Astrocyte (in vitro differentiated cells and primary cell): ENCODE results near the gene TMEM175. TPM values are rescaled to one million over a fixed set of nuclear protein-coding genes. Genes with fewer than 3 reads are reported as not detected.
A peak's percentile ranks its signal among the peaks of the same experiment; 100 is the strongest.
"Not testable (repeated sequence)": the region's sequence is repeated elsewhere in the genome, so short reads cannot be mapped to it uniquely, and the experiment has no call there.

Experiments
- DNase-seq: peaks from one replicate; pipeline ENCODE4 v3.0.0-alpha.2; 2010; ENCODE audit warnings: low read depth
- FAIRE-seq: peaks from 2 replicates; lab custom pipeline; 2011; peaks lifted over from hg19 to GRCh38; lab: Jason Lieb, UNC
- H2AFZ ChIP-seq: 2 replicates; pipeline ENCODE4 v1.6.0; 2012; ENCODE audit warnings: low read depth, low read length, inconsistent platforms
- H3K27ac ChIP-seq: 2 replicates; pipeline ENCODE4 v1.5.1; 2011; ENCODE audit warnings: low read depth, low read length, inconsistent platforms
- H3K27me3 ChIP-seq: 2 replicates; pipeline ENCODE4 v1.6.0; 2011; ENCODE audit warnings: low read length, inconsistent platforms; ENCODE audit not compliant: insufficient read depth
- H3K36me3 ChIP-seq: 2 replicates; pipeline ENCODE4 v1.5.1; 2011; ENCODE audit warnings: low read length, inconsistent platforms; ENCODE audit not compliant: insufficient read depth
- H3K4me1 ChIP-seq: 2 replicates; pipeline ENCODE4 v1.5.1; 2011; ENCODE audit warnings: low read length, inconsistent platforms; ENCODE audit not compliant: insufficient read depth
- H3K4me2 ChIP-seq: 2 replicates; pipeline ENCODE4 v1.6.0; 2012; ENCODE audit warnings: low read length, inconsistent platforms
- H3K4me3 ChIP-seq: 2 replicates; pipeline ENCODE4 v1.5.1; 2011; ENCODE audit warnings: low read depth, mild to moderate bottlenecking, low read length, inconsistent platforms; ENCODE audit not compliant: insufficient read depth
- H3K79me2 ChIP-seq: 2 replicates; pipeline ENCODE4 v1.6.0; 2012; ENCODE audit warnings: mild to moderate bottlenecking, low read length, inconsistent platforms; ENCODE audit not compliant: insufficient read depth
- H3K9ac ChIP-seq: 2 replicates; pipeline ENCODE4 v1.6.0; 2012; ENCODE audit warnings: mild to moderate bottlenecking, low read length, inconsistent platforms
- H3K9me3 ChIP-seq: 2 replicates; pipeline ENCODE4 v1.5.1; 2012; ENCODE audit warnings: low read depth, mild to moderate bottlenecking, low read length, inconsistent platforms; ENCODE audit not compliant: insufficient read depth
- H4K20me1 ChIP-seq: 2 replicates; pipeline ENCODE4 v1.6.0; 2012; ENCODE audit warnings: low read length, inconsistent platforms; ENCODE audit not compliant: insufficient read depth
- H3K27ac Mint-ChIP-seq: one replicate; pipeline ENCODE4 v1.8.0; 2021; ENCODE audit warnings: mild to moderate bottlenecking, mixed read lengths; ENCODE audit not compliant: unreplicated experiment
- H3K27me3 Mint-ChIP-seq: one replicate; pipeline ENCODE4 v1.8.0; 2021; ENCODE audit warnings: low read depth, mixed read lengths; ENCODE audit not compliant: unreplicated experiment
- H3K36me3 Mint-ChIP-seq: one replicate; pipeline ENCODE4 v1.8.0; 2021; ENCODE audit warnings: low read depth, mixed read lengths; ENCODE audit not compliant: unreplicated experiment
- H3K4me1 Mint-ChIP-seq: one replicate; pipeline ENCODE4 v1.8.0; 2021; ENCODE audit warnings: low read depth, mixed read lengths; ENCODE audit not compliant: unreplicated experiment
- H3K4me3 Mint-ChIP-seq: one replicate; pipeline ENCODE4 v1.8.0; 2021; ENCODE audit warnings: mild to moderate bottlenecking, moderate library complexity, mixed read lengths; ENCODE audit not compliant: unreplicated experiment
- H3K9me3 Mint-ChIP-seq: one replicate; pipeline ENCODE4 v1.8.0; 2021; ENCODE audit warnings: mild to moderate bottlenecking, mixed read lengths; ENCODE audit not compliant: unreplicated experiment
- CTCF ChIP-seq: IDR thresholded peaks from 2 replicates; pipeline ENCODE4 v1.5.1; 2011; ENCODE audit warnings: low read depth, mild to moderate bottlenecking, inconsistent platforms, low read length, moderate library complexity; ENCODE audit not compliant: insufficient read depth
- EZH2 ChIP-seq: IDR thresholded peaks from 2 replicates; pipeline ENCODE4 v1.6.1; 2012; ENCODE audit warnings: mild to moderate bottlenecking, low read length, inconsistent platforms; ENCODE audit not compliant: insufficient read depth
- total RNA-seq: library from RNA; stranded (reverse); gene quantifications from 2 replicates; pipeline ENCODE4 v1.2.1, GENCODE V29; 2021

Gene TMEM175
- total RNA-seq, 1 donor from 2014 or later: 22.1 TPM

GRCh38 chr4:925171-925570 is 7.1 kb upstream of the TMEM175 start:
- no peak overlapping the region for H3K4me3 Mint-ChIP-seq
- H3K36me3 ChIP-seq: no peaks in the 10 kb centered on the region
- H3K9ac ChIP-seq: no peak overlapping the region
- no peaks in the 10 kb centered on the region for H3K9me3 Mint-ChIP-seq
- peaks cover 1% of the 10 kb centered on the region for H3K36me3 Mint-ChIP-seq
- H3K27me3 Mint-ChIP-seq: no peaks in the 10 kb centered on the region
- FAIRE-seq: no peak
- no peak for TF ChIP-seq EZH2
- no peak for TF ChIP-seq CTCF
- peaks cover 91% of the 10 kb centered on the region for H3K79me2 ChIP-seq
- H3K4me1 Mint-ChIP-seq: peaks cover 31% of the 10 kb centered on the region
- H3K27ac ChIP-seq: no peak overlapping the region
- H3K4me3 ChIP-seq: no peak overlapping the region
- peaks cover 18% of the 10 kb centered on the region for H3K4me1 ChIP-seq
- H3K9me3 ChIP-seq: no peaks in the 10 kb centered on the region
- DNase-seq: no peak
- H3K4me2 ChIP-seq: no peak overlapping the region
- H2AFZ ChIP-seq: no peak overlapping the region
- peaks cover 85% of the 10 kb centered on the region for H4K20me1 ChIP-seq
- H3K27ac Mint-ChIP-seq: peak overlapping the region; percentile 67
- H3K27me3 ChIP-seq: no peaks in the 10 kb centered on the region

GRCh38 chr4:925771-926500 is 6.3 kb upstream of the TMEM175 start:
- H3K9me3 Mint-ChIP-seq: no peaks in the 10 kb centered on the region
- peaks cover 39% of the 10 kb centered on the region for H3K4me1 Mint-ChIP-seq
- H4K20me1 ChIP-seq: peaks cover 90% of the 10 kb centered on the region
- peaks cover 25% of the 10 kb centered on the region for H3K4me1 ChIP-seq
- TF ChIP-seq EZH2 (no peak), CTCF (no peak)
- no peak for DNase-seq
- no peaks in the 10 kb centered on the region for H3K9me3 ChIP-seq
- no peak overlapping the region for H3K9ac ChIP-seq
- H3K79me2 ChIP-seq: peaks cover 91% of the 10 kb centered on the region
- no peak overlapping the region for H2AFZ ChIP-seq
- no peak overlapping the region for H3K4me2 ChIP-seq
- H3K4me3 Mint-ChIP-seq: no peak overlapping the region
- H3K4me3 ChIP-seq: no peak overlapping the region
- no peak for FAIRE-seq
- H3K27me3 ChIP-seq: no peaks in the 10 kb centered on the region
- H3K36me3 ChIP-seq: no peaks in the 10 kb centered on the region
- H3K36me3 Mint-ChIP-seq: peaks cover 1% of the 10 kb centered on the region
- no peak overlapping the region for H3K27ac ChIP-seq
- H3K27me3 Mint-ChIP-seq: no peaks in the 10 kb centered on the region
- H3K27ac Mint-ChIP-seq: no peak overlapping the region

GRCh38 chr4:926538-926937 is 5.7 kb upstream of the TMEM175 start:
- no peaks in the 10 kb centered on the region for H3K9me3 Mint-ChIP-seq
- H3K36me3 ChIP-seq: no peaks in the 10 kb centered on the region
- H3K4me1 ChIP-seq: peaks cover 30% of the 10 kb centered on the region
- H3K4me1 Mint-ChIP-seq: peaks cover 42% of the 10 kb centered on the region
- no peak overlapping the region for H3K4me3 ChIP-seq
- no peaks in the 10 kb centered on the region for H3K27me3 ChIP-seq
- H2AFZ ChIP-seq: no peak overlapping the region
- no peak overlapping the region for H3K4me3 Mint-ChIP-seq
- DNase-seq (no peak), FAIRE-seq (no peak)
- H3K36me3 Mint-ChIP-seq: peaks cover 1% of the 10 kb centered on the region
- H3K27me3 Mint-ChIP-seq: no peaks in the 10 kb centered on the region
- TF ChIP-seq CTCF (peak; percentile 18), EZH2 (no peak)
- no peak overlapping the region for H3K9ac ChIP-seq
- H3K79me2 ChIP-seq: peaks cover 91% of the 10 kb centered on the region
- peaks cover 90% of the 10 kb centered on the region for H4K20me1 ChIP-seq
- no peaks in the 10 kb centered on the region for H3K9me3 ChIP-seq
- no peak overlapping the region for H3K27ac ChIP-seq
- H3K27ac Mint-ChIP-seq: no peak overlapping the region
- H3K4me2 ChIP-seq: no peak overlapping the region

GRCh38 chr4:927566-927965 is 4.7 kb upstream of the TMEM175 start:
- peaks cover 79% of the 10 kb centered on the region for H4K20me1 ChIP-seq
- not testable (repeated sequence) for H3K4me3 Mint-ChIP-seq

More at GRCh38 chr4:927566-927965, 4.7 kb upstream of the TMEM175 start:
- H3K27ac ChIP-seq, H3K36me3 ChIP-seq, H3K9ac ChIP-seq, H3K9me3 ChIP-seq, H3K4me3 ChIP-seq, H3K4me2 ChIP-seq, H3K36me3 Mint-ChIP-seq, H3K27ac Mint-ChIP-seq, H3K9me3 Mint-ChIP-seq, DNase-seq, H3K27me3 ChIP-seq, H3K27me3 Mint-ChIP-seq, H2AFZ ChIP-seq, FAIRE-seq: not testable (repeated sequence)
- Histone ChIP-seq H3K79me2 (peaks cover 86% of the 10 kb centered on the region), H3K4me1 (peaks cover 30% of the 10 kb centered on the region)
- peaks cover 40% of the 10 kb centered on the region for H3K4me1 Mint-ChIP-seq
